Endodermal cell (in vitro differentiated cells): Measurements from ENCODE around the gene TUT7. TPM values are rescaled to one million over a fixed set of nuclear protein-coding genes. Genes with fewer than 3 reads are reported as not detected.

Experiments
- DNase-seq: peaks from one replicate; pipeline ENCODE4 v3.0.0-alpha.2; 2017
- H3K27ac ChIP-seq: 2 replicates; pipeline ENCODE4 v1.5.1; 2013; ENCODE audit warnings: mild to moderate bottlenecking, low read depth, low read length, moderate library complexity
- H3K27me3 ChIP-seq: 2 replicates; pipeline ENCODE4 v1.6.1; 2013; ENCODE audit warnings: mild to moderate bottlenecking, low read length, moderate library complexity; ENCODE audit not compliant: insufficient read depth, control insufficient read depth, poor library complexity, severe bottlenecking
- H3K36me3 ChIP-seq: 2 replicates; pipeline ENCODE4 v1.7.0; 2013; ENCODE audit warnings: mild to moderate bottlenecking, low read length, moderate library complexity; ENCODE audit not compliant: control insufficient read depth, insufficient read depth
- H3K4me1 ChIP-seq: one replicate; pipeline ENCODE4 v1.7.0; 2013; ENCODE audit warnings: low read length; ENCODE audit not compliant: control insufficient read depth, insufficient read depth
- H3K4me3 ChIP-seq: 2 replicates; pipeline ENCODE4 v1.5.1; 2013; ENCODE audit warnings: mild to moderate bottlenecking, low read length, moderate library complexity
- H3K9ac ChIP-seq: 2 replicates; pipeline ENCODE4 v1.6.1; 2013; ENCODE audit warnings: mild to moderate bottlenecking, low read length, moderate library complexity; ENCODE audit not compliant: poor library complexity, severe bottlenecking; ENCODE audit errors: extremely low read depth
- H3K9me3 ChIP-seq: 2 replicates; pipeline ENCODE4 v1.6.1; 2013; ENCODE audit warnings: mild to moderate bottlenecking, low read length, moderate library complexity; ENCODE audit not compliant: control insufficient read depth
- H3K27ac Mint-ChIP-seq: 2 replicates; pipeline ENCODE4 v1.8.0; 2020; ENCODE audit warnings: mixed read lengths
- H3K27me3 Mint-ChIP-seq: 2 replicates; pipeline ENCODE4 v1.8.0; 2021; ENCODE audit warnings: mild to moderate bottlenecking, mixed read lengths; ENCODE audit not compliant: insufficient read depth
- H3K36me3 Mint-ChIP-seq: 2 replicates; pipeline ENCODE4 v1.8.0; 2020; ENCODE audit warnings: low read depth, mixed read lengths
- H3K4me1 Mint-ChIP-seq: 2 replicates; pipeline ENCODE4 v1.8.0; 2020; ENCODE audit warnings: mixed read lengths
- H3K4me3 Mint-ChIP-seq: 2 replicates; pipeline ENCODE4 v1.8.0; 2020; ENCODE audit warnings: mild to moderate bottlenecking, moderate library complexity, mixed read lengths
- H3K9me3 Mint-ChIP-seq: 2 replicates; pipeline ENCODE4 v1.8.0; 2020; ENCODE audit warnings: mild to moderate bottlenecking, mixed read lengths
- WGBS, 2 experiments: methylation state at CpG; one replicate each; pipeline versions ENCODE4 v1.1.5 to v1.1.7; 2013; ENCODE audit warnings: missing lambda C conversion rate in 2 of 2, mixed read lengths in 1 of 2; ENCODE audit not compliant: insufficient coverage in 1 of 2, insufficient read length in 1 of 2; 5-methylcytosine and 5-hydroxymethylcytosine counted together
- total RNA-seq, 2 donors: library from RNA; stranded (reverse); fragmentation: NEBNext Ultra II Directional in 1 of 2; extraction: Animal tissue kit (Norgen Biotek cat#: 25700) in 1 of 2; gene quantifications; 2 replicates in 1 of 2; 3 replicates in 1 of 2; pipeline ENCODE4 v1.2.1, GENCODE V29; 2021
- TF ChIP-seq, protein P1 (sequence below): fragments of 200-600 bp; sonication (generic); conservative IDR thresholded peaks from 2 replicates; pipeline ENCODE4 v1.5.0; 2021; ENCODE audit warnings: antibody characterized with exemption, mild to moderate bottlenecking

TUT7 gene
- total RNA-seq, 2 donors from 2014 or later = 25.8 to 38.3 TPM

DNA sequence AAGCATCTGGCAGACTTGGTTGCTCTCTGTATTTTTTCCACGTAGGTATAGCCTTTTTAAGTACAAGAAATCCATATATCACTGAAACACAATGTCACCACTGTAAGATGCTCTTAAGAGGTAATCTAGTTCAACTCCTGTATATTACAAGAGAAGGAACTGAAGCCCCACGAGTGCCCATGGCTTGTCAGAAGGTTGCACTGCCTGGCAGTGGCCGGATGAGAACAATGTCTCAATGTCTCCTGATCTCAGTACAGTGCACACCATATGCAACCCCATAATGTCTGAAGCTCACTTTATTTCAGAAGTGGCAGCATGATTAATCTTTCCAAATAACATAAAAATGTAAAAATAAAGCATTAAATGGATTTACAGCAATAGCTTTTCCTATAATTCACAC lies 27.7 kb downstream of the TUT7 start:
- Mint-ChIP-seq H3K4me3 (no peak overlapping the region), H3K27me3 (no peaks in the 10 kb centered on the region), H3K36me3 (peaks cover 74% of the 10 kb centered on the region), H3K4me1 (peaks cover 1% of the 10 kb centered on the region), H3K27ac (no peak overlapping the region), H3K9me3 (no peaks in the 10 kb centered on the region)
- H3K27ac ChIP-seq = no peak overlapping the region
- 100% methylated on average over 3 of the region's 3 CpGs; no CpG with 5 or more reads in 1 of the 2 experiments for WGBS, 2 experiments
- H3K27me3 ChIP-seq = no peaks in the 10 kb centered on the region
- H3K4me3 ChIP-seq = no peak overlapping the region
- peaks cover 77% of the 10 kb centered on the region for H3K36me3 ChIP-seq
- DNase-seq = no peak
- no peaks in the 10 kb centered on the region for H3K4me1 ChIP-seq
- TF ChIP-seq, protein P1, sequence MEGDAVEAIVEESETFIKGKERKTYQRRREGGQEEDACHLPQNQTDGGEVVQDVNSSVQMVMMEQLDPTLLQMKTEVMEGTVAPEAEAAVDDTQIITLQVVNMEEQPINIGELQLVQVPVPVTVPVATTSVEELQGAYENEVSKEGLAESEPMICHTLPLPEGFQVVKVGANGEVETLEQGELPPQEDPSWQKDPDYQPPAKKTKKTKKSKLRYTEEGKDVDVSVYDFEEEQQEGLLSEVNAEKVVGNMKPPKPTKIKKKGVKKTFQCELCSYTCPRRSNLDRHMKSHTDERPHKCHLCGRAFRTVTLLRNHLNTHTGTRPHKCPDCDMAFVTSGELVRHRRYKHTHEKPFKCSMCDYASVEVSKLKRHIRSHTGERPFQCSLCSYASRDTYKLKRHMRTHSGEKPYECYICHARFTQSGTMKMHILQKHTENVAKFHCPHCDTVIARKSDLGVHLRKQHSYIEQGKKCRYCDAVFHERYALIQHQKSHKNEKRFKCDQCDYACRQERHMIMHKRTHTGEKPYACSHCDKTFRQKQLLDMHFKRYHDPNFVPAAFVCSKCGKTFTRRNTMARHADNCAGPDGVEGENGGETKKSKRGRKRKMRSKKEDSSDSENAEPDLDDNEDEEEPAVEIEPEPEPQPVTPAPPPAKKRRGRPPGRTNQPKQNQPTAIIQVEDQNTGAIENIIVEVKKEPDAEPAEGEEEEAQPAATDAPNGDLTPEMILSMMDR = no peak
- no peaks in the 10 kb centered on the region for H3K9me3 ChIP-seq
- no peak overlapping the region for H3K9ac ChIP-seq

DNA sequence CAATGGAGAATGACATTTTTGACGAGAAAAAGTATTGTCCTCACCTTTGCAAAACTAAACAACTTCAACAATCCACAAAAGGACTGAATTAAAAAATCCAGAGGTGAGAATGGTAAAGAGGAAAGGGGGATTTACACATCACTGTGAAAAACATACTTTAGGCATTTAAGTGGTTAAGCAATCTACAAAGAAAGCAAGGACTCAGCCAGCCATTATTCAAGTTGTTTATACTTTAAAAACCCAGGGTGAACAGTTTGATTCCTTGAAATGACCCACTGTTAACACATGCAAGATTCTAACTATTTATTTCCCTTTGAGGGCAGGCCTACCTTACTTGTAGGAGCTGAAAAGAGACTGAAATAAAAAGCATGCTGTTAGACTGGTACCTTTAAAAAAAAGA lies 29.3 kb downstream of the TUT7 start:
- no peak overlapping the region for H3K9ac ChIP-seq
- no peaks in the 10 kb centered on the region for H3K27me3 ChIP-seq
- Mint-ChIP-seq H3K36me3 (peaks cover 76% of the 10 kb centered on the region), H3K27ac (no peak overlapping the region), H3K4me3 (no peak overlapping the region), H3K27me3 (no peaks in the 10 kb centered on the region), H3K4me1 (peaks cover 1% of the 10 kb centered on the region), H3K9me3 (no peaks in the 10 kb centered on the region)
- no peaks in the 10 kb centered on the region for H3K9me3 ChIP-seq
- no CpG with 5 or more reads among the region's 1 CpG for WGBS, 2 experiments
- no peaks in the 10 kb centered on the region for H3K4me1 ChIP-seq
- peaks cover 91% of the 10 kb centered on the region for H3K36me3 ChIP-seq
- no peak overlapping the region for H3K27ac ChIP-seq
- DNase-seq = no peak
- TF ChIP-seq, protein P1 = no peak
- H3K4me3 ChIP-seq = no peak overlapping the region

GRCh38 chr9:86324308-86324707 lies 29.9 kb downstream of the TUT7 start:
- H3K36me3 Mint-ChIP-seq = peaks cover 70% of the 10 kb centered on the region
- Histone ChIP-seq H3K4me1 (no peaks in the 10 kb centered on the region), H3K27me3 (no peaks in the 10 kb centered on the region), H3K9ac (no peak overlapping the region), H3K36me3 (peaks cover 92% of the 10 kb centered on the region), H3K27ac (no peak overlapping the region), H3K9me3 (no peaks in the 10 kb centered on the region), H3K4me3 (no peak overlapping the region)
- TF ChIP-seq, protein P1 = no peak
- H3K27ac Mint-ChIP-seq = no peak overlapping the region
- H3K27me3 Mint-ChIP-seq = no peaks in the 10 kb centered on the region
- H3K9me3 Mint-ChIP-seq = no peaks in the 10 kb centered on the region
- no peak overlapping the region for H3K4me3 Mint-ChIP-seq
- peak; percentile 49 for DNase-seq
- WGBS, 2 experiments = 89% methylated on average over 2 of the region's 2 CpGs; no CpG with 5 or more reads in 1 of the 2 experiments
- H3K4me1 Mint-ChIP-seq = peaks cover 1% of the 10 kb centered on the region
